GM18907 (cell line): Measurements from ENCODE around the gene MRTFB.
"Not testable (repeated sequence)": the region's sequence is repeated elsewhere in the genome, so short reads cannot be mapped to it uniquely, and the experiment has no call there.

Experiments used
- ATAC-seq: cut with Tn5 transposase; IDR thresholded peaks from one replicate; pipeline ENCODE4 v1.9.1; 2021; ENCODE audit warnings: mild to moderate bottlenecking, moderate library complexity; ENCODE audit not compliant: unreplicated experiment

Gene MRTFB

GRCh38 chr16:14182999-14183398 is 111.9 kb downstream of the MRTFB start:
- no peak for ATAC-seq

GRCh38 chr16:14183962-14184361 is 112.8 kb downstream of the MRTFB start:
- ATAC-seq, result not testable (repeated sequence)

- no peak for ATAC-seq
These were observed 115.1 kb downstream of the MRTFB start for GRCh38 chr16:14186007-14186794.

- ATAC-seq, result no peak
These were observed 115.7 kb downstream of the MRTFB start for GRCh38 chr16:14186795-14187221.

- ATAC-seq, result no peak
These were observed 116.6 kb downstream of the MRTFB start for GRCh38 chr16:14187517-14188338.

- peak; percentile 88 for ATAC-seq
These were observed 122.3 kb downstream of the MRTFB start for GRCh38 chr16:14193316-14193871.

GRCh38 chr16:14194721-14195120 is 123.6 kb downstream of the MRTFB start:
- ATAC-seq, result no peak

- no peak for ATAC-seq
These were observed 124.9 kb downstream of the MRTFB start for GRCh38 chr16:14196011-14196410.

GRCh38 chr16:14196539-14196938 is 125.4 kb downstream of the MRTFB start:
- no peak for ATAC-seq

- ATAC-seq, result no peak
These were observed 126.9 kb downstream of the MRTFB start for GRCh38 chr16:14198012-14198411.

- no peak for ATAC-seq
These were observed 127.5 kb downstream of the MRTFB start for GRCh38 chr16:14198572-14198971.

- ATAC-seq, result no peak
These were observed 128.1 kb downstream of the MRTFB start for GRCh38 chr16:14199199-14199598.

GRCh38 chr16:14199624-14200023 is 128.5 kb downstream of the MRTFB start:
- ATAC-seq, result no peak

GRCh38 chr16:14202095-14202494 is 131.0 kb downstream of the MRTFB start:
- ATAC-seq, result no peak

GRCh38 chr16:14202697-14203096 is 131.6 kb downstream of the MRTFB start:
- ATAC-seq, result no peak

GRCh38 chr16:14203166-14203565 is 132.0 kb downstream of the MRTFB start:
- no peak for ATAC-seq

GRCh38 chr16:14205666-14206065 is 134.5 kb downstream of the MRTFB start:
- no peak for ATAC-seq

GRCh38 chr16:14211856-14212543 is 140.9 kb downstream of the MRTFB start:
- no peak for ATAC-seq

GRCh38 chr16:14215941-14216340 is 144.8 kb downstream of the MRTFB start:
- ATAC-seq, result no peak

- no peak for ATAC-seq
These were observed 148.9 kb downstream of the MRTFB start for GRCh38 chr16:14219983-14220382.

- no peak for ATAC-seq
These were observed 152.5 kb downstream of the MRTFB start for GRCh38 chr16:14223632-14224031.
